Measurements from ENCODE around the gene ATRIP.

GRCh38 chr3:48456456-48456855 is 9.9 kb downstream of the ATRIP start:
- TF ChIP-seq BRCA1 (IDR thresholded peaks at IDR 0.05; ENCODE audit: low read depth, low read length) (no peak), CREB1 (IDR thresholded peaks at IDR 0.05) (no peak), SRF (IDR thresholded peaks at IDR 0.05; ENCODE audit: low read depth, low read length) (no peak), JUND (IDR thresholded peaks at IDR 0.05; ENCODE audit: low read length) (no peak), BCL11A (IDR thresholded peaks at IDR 0.05; ENCODE audit: low read depth in 2 of 2, low read length in 2 of 2) (no peak)
- TF ChIP-seq, protein P1, sequence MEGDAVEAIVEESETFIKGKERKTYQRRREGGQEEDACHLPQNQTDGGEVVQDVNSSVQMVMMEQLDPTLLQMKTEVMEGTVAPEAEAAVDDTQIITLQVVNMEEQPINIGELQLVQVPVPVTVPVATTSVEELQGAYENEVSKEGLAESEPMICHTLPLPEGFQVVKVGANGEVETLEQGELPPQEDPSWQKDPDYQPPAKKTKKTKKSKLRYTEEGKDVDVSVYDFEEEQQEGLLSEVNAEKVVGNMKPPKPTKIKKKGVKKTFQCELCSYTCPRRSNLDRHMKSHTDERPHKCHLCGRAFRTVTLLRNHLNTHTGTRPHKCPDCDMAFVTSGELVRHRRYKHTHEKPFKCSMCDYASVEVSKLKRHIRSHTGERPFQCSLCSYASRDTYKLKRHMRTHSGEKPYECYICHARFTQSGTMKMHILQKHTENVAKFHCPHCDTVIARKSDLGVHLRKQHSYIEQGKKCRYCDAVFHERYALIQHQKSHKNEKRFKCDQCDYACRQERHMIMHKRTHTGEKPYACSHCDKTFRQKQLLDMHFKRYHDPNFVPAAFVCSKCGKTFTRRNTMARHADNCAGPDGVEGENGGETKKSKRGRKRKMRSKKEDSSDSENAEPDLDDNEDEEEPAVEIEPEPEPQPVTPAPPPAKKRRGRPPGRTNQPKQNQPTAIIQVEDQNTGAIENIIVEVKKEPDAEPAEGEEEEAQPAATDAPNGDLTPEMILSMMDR (IDR thresholded peaks at IDR 0.05; ENCODE audit: control extremely low read depth in 1 of 3, insufficient read depth in 1 of 3, low read depth in 1 of 3, low read length in 3 of 3), result no peak

Data from H1 (cell line).